Hypothalamus (tissue), 51 donors: ENCODE data around the gene LSAMP.
"Not testable (repeated sequence)": the region's sequence is repeated elsewhere in the genome, so short reads cannot be mapped to it uniquely, and the experiment has no call there.

Experiments used
- DNase-seq, 51 donors: peaks; one replicate each; lab custom pipeline; 2025; lab: John Stamatoyannopoulos, UW

LSAMP gene

DNA sequence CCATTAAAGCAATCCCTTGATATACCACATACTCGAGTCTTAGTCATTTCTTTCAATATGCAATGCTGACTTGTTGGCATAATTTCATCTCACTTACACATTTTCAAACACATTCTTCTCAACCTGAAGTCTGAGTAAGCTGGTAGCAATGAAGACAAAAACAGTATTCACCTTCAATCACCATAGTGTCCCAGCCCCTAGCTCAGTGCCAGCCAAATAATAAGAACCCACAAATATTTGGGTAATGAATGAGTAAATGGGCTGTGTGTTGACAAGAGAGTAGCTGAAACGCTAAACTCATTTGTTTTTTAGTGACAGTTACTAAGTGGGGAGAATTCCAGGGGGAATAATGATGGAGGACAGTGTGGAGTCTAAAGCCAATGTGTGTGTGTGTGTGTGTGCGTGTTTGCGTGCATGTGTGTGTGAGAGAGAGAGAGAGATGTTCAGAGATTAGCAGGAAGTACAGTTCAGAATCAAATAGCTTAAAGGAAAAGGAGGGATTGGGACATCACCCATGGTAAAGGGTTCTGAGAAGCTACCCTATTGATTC lies 656.3 kb downstream of the LSAMP start:
- no peak for DNase-seq

GRCh38 chr3:115787818-115788217 lies 657.5 kb downstream of the LSAMP start:
- DNase-seq: no peak

- DNase-seq: no peak
Measured at GRCh38 chr3:115785782-115786181, 659.5 kb downstream of the LSAMP start.

- peak in 11 of 51 donors; percentile 0 to 56 (median 4) for DNase-seq
Measured at GRCh38 chr3:115784739-115785536, 660.3 kb downstream of the LSAMP start.

DNA sequence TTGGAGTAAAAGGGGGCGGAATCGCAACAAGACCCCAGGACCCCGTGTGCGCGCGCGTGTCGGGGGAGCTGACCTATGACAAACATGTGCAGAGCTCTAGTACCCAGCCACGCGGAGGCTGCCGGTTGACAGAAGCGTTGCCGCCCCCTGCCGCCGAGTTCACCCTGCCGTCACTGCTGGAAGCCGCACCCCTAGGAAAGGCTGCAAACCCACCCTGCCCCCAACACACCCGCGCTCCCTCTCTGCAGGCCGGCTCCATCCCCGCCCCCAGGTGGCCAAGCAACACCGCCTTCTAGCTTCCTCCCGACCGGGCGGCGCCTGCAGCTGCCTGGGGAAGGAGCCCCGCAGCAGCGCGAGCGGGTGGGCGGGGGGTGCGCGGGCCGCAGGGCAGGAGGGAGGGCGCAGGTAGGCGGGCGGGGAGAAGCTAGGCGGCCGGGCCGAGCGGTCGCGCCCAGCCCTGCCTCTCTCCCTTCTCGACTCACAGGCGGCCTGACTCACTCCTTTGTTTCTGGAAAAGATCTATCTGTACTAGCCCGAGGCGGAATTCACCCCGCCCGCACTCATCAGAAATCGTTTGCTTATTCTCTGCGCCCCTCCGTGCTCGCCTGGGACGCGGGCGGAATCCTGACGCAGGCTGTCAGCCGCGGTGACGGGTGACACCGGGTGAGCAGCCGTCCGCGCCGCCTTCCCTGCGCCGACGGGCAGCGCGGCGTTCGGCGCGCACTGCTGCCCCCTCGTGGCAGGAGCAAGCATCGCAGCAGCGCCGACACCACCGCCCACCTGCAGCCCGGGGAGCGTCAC lies 661.1 kb downstream of the LSAMP start:
- DNase-seq: peak; percentile 31 to 91 (median 73)

- DNase-seq: not testable (repeated sequence)
Measured at GRCh38 chr3:115783426-115783825, 661.9 kb downstream of the LSAMP start.

DNA sequence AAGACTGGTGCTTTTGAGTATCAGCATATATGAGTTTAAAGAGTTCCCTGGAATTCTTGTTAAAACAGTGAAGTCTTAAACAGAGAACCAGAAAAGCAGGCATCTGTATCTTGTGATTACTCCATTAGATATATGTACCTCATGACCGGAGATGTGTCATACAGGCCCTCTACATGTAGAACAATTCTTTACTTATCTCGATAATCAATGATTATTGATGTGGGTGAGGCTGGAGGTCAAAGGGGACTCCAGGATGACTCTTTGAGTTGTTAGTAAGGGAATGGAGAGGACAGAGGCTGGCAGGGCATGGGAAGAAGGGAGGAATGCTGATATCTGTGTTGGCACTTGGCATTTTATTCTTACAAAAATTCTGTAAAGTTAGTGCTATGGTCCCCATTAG lies 666.3 kb downstream of the LSAMP start:
- no peak for DNase-seq

DNA sequence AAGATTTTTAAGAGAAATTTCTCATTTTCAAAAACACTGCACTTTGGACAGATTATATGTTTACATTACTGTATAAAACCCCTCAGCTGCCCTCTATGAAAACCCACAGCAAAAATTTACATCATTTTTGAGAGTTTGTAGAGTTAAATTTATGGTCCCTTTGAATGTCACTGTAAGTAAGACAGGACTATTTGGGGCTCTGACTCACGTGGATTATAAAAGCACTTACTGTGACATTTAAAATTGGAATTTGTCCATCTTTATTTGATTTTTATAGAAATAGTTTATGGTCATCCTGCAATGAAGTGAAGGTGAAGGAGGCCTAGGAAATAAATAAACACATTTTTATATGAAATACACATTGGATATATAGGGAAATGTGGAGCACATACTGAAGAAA lies 672.3 kb downstream of the LSAMP start:
- DNase-seq: no peak

GRCh38 chr3:115768661-115769060 lies 676.6 kb downstream of the LSAMP start:
- no peak for DNase-seq

- DNase-seq: peak in 1 of 51 donors; percentile 74
Measured at GRCh38 chr3:115766587-115767482, 678.5 kb downstream of the LSAMP start.

DNA sequence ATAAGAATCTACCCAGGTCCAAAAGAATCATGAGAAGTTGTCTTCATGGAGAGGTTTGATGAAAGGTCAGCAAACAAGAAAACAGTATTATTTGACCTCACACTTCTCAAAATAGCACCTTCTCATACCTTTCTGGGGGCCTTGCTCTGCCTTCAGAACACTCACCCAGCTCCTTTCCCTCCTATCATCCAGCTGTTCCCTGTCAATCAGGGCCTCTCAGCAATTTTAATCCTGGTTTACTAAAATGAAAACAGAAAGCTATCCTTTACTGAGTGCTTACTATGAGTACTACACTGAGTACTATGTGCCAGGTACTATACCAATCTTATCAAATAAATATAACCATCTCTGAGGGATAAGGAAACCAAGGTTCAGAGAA lies 683.4 kb downstream of the LSAMP start:
- no peak for DNase-seq

DNA sequence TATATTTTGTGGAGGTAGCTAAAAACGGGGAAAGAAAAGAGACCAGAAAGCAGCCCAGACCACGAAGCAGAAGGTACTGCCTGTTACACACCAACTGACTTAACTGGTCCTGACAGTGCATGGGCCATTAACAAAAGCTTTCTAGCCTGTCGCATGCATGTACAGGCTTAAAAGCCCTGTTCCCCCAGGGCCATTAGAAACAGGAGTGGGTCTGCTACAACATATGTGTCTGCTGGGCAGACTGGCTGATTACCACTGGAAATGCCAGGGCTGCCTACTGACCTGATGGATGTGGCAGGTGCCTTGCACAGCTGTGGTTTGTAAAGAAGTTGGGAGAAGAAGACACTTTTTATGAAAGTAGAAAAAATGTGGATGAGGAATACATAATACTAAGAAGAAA lies 684.6 kb downstream of the LSAMP start:
- DNase-seq: no peak

GRCh38 chr3:115758076-115758763 lies 687.1 kb downstream of the LSAMP start:
- DNase-seq: no peak

GRCh38 chr3:115752978-115753377 lies 692.3 kb downstream of the LSAMP start:
- not testable (repeated sequence) for DNase-seq
